A673 (cell line): ENCODE results near the gene PRDM1. TPM values are rescaled to one million over a fixed set of nuclear protein-coding genes. Genes with fewer than 3 reads are reported as not detected.

Experiments
- BruUV-seq: library from RNA; stranded (reverse); fragments of 400-500 nt; replicated peaks from 2 replicates; lab custom pipeline; 2021; lab: Mats Ljungman, UMichigan
- CTCF ChIA-PET: fragments of 300-600 bp; sonication (Branson Sonifier 250); formaldehyde crosslinking; loops from one replicate; lab custom pipeline; 2022; ENCODE audit warnings: antibody characterized with exemption; lab: Charles Lee
- POLR2A ChIA-PET: fragments of 300-600 bp; sonication (Branson Sonifier 250); formaldehyde crosslinking; loops from one replicate; lab custom pipeline; 2022; ENCODE audit warnings: antibody characterized with exemption; ENCODE audit not compliant: low non-redundant PET; lab: Charles Lee
- DNase-seq: peaks from one replicate; pipeline ENCODE4 v3.0.0-alpha.2; 2015; ENCODE audit warnings: low spot score
- H3K27ac ChIP-seq: fragments of 200-600 bp; sonication (generic); 2 replicates; pipeline ENCODE4 v1.5.1; 2016; ENCODE audit warnings: mixed run types, low read depth, mild to moderate bottlenecking, mixed read lengths, antibody characterized with exemption, low read length; ENCODE audit not compliant: poor library complexity, severe bottlenecking
- H3K27me3 ChIP-seq: fragments of 200-600 bp; sonication (generic); replicated peaks from 2 replicates; pipeline ENCODE4 v1.6.1; 2017; ENCODE audit warnings: mixed run types, low read depth, mild to moderate bottlenecking, mixed read lengths, antibody characterized with exemption, low read length; ENCODE audit not compliant: insufficient read depth, poor library complexity
- H3K36me3 ChIP-seq: fragments of 200-600 bp; sonication (generic); 2 replicates; pipeline ENCODE4 v1.6.1; 2016; ENCODE audit warnings: mixed run types, mild to moderate bottlenecking, mixed read lengths, antibody characterized with exemption, low read length; ENCODE audit not compliant: insufficient read depth, poor library complexity, severe bottlenecking
- H3K4me1 ChIP-seq: fragments of 200-600 bp; sonication (generic); 2 replicates; pipeline ENCODE4 v1.6.1; 2017; ENCODE audit warnings: mixed run types, mild to moderate bottlenecking, mixed read lengths, antibody characterized with exemption, low read length; ENCODE audit not compliant: insufficient read depth, poor library complexity, severe bottlenecking
- H3K4me3 ChIP-seq: fragments of 200-600 bp; sonication (generic); 2 replicates; pipeline ENCODE4 v1.5.1; 2016; ENCODE audit warnings: low read depth, mixed run types, mild to moderate bottlenecking, mixed read lengths, low read length; ENCODE audit not compliant: poor library complexity, severe bottlenecking
- H3K9me3 ChIP-seq: fragments of 200-600 bp; sonication (generic); 2 replicates; pipeline ENCODE4 v1.6.1; 2016; ENCODE audit warnings: mixed run types, low read depth, mild to moderate bottlenecking, mixed read lengths, antibody characterized with exemption, low read length; ENCODE audit not compliant: poor library complexity, severe bottlenecking
- CTCF ChIP-seq: fragments of 300-800, 200-600 bp; sonication (generic); conservative IDR thresholded peaks from 2 replicates; pipeline ENCODE4 v1.5.1; 2017; ENCODE audit warnings: low read depth, mild to moderate bottlenecking, antibody characterized with exemption, low read length, moderate library complexity, mixed read lengths
- EZH2 ChIP-seq: fragments of 200-600 bp; sonication (generic); IDR thresholded peaks from 2 replicates; pipeline ENCODE4 v1.6.1; 2017; ENCODE audit warnings: borderline replicate concordance, low read depth, mild to moderate bottlenecking, mixed read lengths, antibody characterized with exemption, low read length; ENCODE audit not compliant: poor library complexity, severe bottlenecking
- intact Hi-C: fragments of 100-400 bp; cut with micrococcal nuclease; formaldehyde crosslinking; loops from one replicate; pipeline ENCODE4 v1.10.0; 2022; ENCODE audit not compliant: unreplicated experiment
- total RNA-seq: library from RNA; stranded (reverse); gene quantifications from 2 replicates; pipeline ENCODE4 v1.2.3, GENCODE V29; 2021

PRDM1 gene
- total RNA-seq, 1 experiment from 2014 or later = not detected

GRCh38 chr6:106136845-106137244, 50.7 kb downstream of the PRDM1 start:
- ChIA-PET POLR2A (no interaction called here), CTCF (no interaction called here)
- no TSS peak for BruUV-seq
- no peaks in the 10 kb centered on the region for H3K9me3 ChIP-seq
- H3K27me3 ChIP-seq = no peaks in the 10 kb centered on the region
- H3K4me3 ChIP-seq = no peak overlapping the region
- H3K27ac ChIP-seq = no peak overlapping the region
- DNase-seq = no peak
- intact Hi-C loops = no loop called here
- no peaks in the 10 kb centered on the region for H3K36me3 ChIP-seq
- TF ChIP-seq EZH2 = no peak
- no peak for TF ChIP-seq CTCF
- H3K4me1 ChIP-seq = peaks cover 7% of the 10 kb centered on the region

- Histone ChIP-seq H3K27ac (no peak overlapping the region), H3K36me3 (no peaks in the 10 kb centered on the region), H3K27me3 (no peaks in the 10 kb centered on the region), H3K9me3 (no peaks in the 10 kb centered on the region), H3K4me1 (peaks cover 2% of the 10 kb centered on the region), H3K4me3 (no peak overlapping the region)
- no peak for DNase-seq
- ChIA-PET CTCF (no interaction called here), POLR2A (no interaction called here)
- BruUV-seq = no TSS peak
- TF ChIP-seq EZH2 (no peak), CTCF (no peak)
- intact Hi-C loops = no loop called here
Measured at GRCh38 chr6:106138151-106138550, 52.0 kb downstream of the PRDM1 start.

- intact Hi-C loops = no loop called here
- ChIA-PET CTCF (no interaction called here), POLR2A (no interaction called here)
- no peak for TF ChIP-seq CTCF
- TF ChIP-seq EZH2 = no peak
- Histone ChIP-seq H3K27ac (no peak overlapping the region), H3K4me3 (no peak overlapping the region), H3K36me3 (no peaks in the 10 kb centered on the region), H3K27me3 (no peaks in the 10 kb centered on the region), H3K9me3 (no peaks in the 10 kb centered on the region), H3K4me1 (no peaks in the 10 kb centered on the region)
- no peak for DNase-seq
- no TSS peak for BruUV-seq
Measured at GRCh38 chr6:106141441-106142237, 55.5 kb downstream of the PRDM1 start.
